Astrocyte (in vitro differentiated cells and primary cell): ENCODE results near the gene LMAN2L.

ENCODE experiments used
- EZH2 ChIP-seq: IDR thresholded peaks from 2 replicates; pipeline ENCODE4 v1.6.1; 2012; ENCODE audit warnings: mild to moderate bottlenecking, low read length, inconsistent platforms; ENCODE audit not compliant: insufficient read depth
- TF ChIP-seq, protein P1 (sequence below): IDR thresholded peaks from 2 replicates; pipeline ENCODE4 v1.5.1; 2011; ENCODE audit warnings: low read depth, mild to moderate bottlenecking, inconsistent platforms, low read length, moderate library complexity; ENCODE audit not compliant: insufficient read depth

DNA sequence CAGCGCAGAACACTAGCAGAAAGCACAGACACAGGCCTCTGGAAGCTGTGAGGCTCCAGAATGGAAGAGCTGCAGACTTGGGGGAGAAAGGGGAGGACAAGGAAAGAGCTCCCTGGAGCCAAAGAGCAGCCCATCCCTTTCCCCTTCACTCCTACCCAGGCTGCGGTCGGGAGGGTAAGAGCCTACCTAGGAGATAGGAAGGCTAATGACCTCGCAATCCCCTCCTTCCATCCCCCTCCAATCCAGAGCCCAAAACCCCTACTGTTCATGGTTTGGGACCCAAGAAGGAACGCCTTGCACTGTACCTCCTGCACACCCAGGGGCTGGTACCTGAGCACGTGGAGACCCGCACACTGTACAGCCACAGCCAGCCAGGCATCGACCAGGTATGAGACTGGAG, 39.8 kb downstream of the LMAN2L start:
- TF ChIP-seq, protein P1, sequence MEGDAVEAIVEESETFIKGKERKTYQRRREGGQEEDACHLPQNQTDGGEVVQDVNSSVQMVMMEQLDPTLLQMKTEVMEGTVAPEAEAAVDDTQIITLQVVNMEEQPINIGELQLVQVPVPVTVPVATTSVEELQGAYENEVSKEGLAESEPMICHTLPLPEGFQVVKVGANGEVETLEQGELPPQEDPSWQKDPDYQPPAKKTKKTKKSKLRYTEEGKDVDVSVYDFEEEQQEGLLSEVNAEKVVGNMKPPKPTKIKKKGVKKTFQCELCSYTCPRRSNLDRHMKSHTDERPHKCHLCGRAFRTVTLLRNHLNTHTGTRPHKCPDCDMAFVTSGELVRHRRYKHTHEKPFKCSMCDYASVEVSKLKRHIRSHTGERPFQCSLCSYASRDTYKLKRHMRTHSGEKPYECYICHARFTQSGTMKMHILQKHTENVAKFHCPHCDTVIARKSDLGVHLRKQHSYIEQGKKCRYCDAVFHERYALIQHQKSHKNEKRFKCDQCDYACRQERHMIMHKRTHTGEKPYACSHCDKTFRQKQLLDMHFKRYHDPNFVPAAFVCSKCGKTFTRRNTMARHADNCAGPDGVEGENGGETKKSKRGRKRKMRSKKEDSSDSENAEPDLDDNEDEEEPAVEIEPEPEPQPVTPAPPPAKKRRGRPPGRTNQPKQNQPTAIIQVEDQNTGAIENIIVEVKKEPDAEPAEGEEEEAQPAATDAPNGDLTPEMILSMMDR, result no peak
- no peak for TF ChIP-seq EZH2
